HG03139 (cell line): ENCODE measurements around the gene PPP1R12B.
"Not testable (repeated sequence)": the region's sequence is repeated elsewhere in the genome, so short reads cannot be mapped to it uniquely, and the experiment has no call there.

ENCODE experiments used
- ATAC-seq: cut with Tn5 transposase; IDR thresholded peaks from one replicate; pipeline ENCODE4 v1.9.1; 2021; ENCODE audit not compliant: unreplicated experiment

The PPP1R12B gene

DNA sequence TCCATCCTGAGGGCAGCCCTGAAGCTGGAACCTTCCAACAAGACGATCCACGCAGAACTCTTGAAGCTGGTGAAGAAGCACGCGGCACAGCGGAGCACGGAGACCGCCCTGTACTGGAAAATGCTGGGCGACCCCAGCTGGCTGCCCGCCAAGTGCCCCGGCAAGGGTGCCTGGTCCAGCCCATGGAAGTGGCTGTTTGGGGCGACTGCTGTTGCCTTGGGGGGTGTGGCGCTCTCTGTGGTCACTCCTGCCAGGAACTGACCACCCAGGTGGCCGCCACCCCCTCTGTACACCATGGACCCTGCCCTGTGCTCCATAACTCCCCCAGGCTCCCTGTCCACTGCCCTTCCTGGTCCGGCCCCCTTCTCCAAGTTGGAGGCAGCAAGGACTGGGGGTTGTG is 90.8 kb downstream of the PPP1R12B start:
- ATAC-seq, result no peak

GRCh38 chr1:202448140-202448539 is 99.6 kb downstream of the PPP1R12B start:
- not testable (repeated sequence) for ATAC-seq

DNA sequence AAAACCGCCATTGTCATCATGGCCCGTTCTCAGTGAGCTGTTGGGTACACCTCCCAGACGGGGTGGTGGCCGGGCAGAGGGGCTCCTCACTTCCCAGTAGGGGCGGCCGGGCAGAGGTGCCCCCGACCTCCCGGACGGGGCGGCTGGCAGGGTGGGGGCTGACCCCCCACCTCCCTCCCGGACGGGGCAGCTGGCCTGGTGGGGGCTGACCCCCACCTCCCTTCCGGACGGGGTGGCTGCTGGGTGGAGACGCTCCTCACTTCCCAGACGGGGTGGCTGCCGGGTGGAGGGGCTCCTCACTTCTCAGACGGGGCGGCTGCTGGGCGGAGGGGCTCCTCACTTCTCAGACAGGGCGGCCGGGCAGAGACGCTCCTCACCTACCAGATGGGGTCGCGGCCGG is 103.1 kb downstream of the PPP1R12B start:
- not testable (repeated sequence) for ATAC-seq

DNA sequence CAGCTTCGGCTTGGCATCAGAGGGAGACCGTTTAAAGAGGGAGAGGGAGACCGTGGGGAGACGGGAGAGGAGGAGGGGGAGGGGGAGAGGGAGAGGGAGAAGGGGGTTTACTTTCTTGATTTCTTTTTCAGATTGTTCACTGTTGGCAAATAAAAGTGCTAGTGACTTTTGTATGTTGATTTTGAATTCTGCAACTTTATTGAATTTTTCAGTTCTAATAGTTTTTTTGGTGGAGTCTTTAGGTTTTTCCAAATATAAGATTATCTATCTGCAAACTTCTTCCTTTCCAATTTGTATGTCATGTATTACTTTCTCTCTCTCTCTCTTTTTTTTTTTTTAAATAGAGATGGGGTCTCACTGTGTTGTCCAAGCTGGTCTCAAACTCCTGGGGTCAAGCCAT is 104.0 kb downstream of the PPP1R12B start:
- ATAC-seq, result no peak

GRCh38 chr1:202456372-202457169 is 108.1 kb downstream of the PPP1R12B start:
- not testable (repeated sequence) for ATAC-seq

GRCh38 chr1:202458651-202459050 is 110.2 kb downstream of the PPP1R12B start:
- ATAC-seq, result not testable (repeated sequence)

GRCh38 chr1:202459470-202460142 is 111.1 kb downstream of the PPP1R12B start:
- ATAC-seq, result not testable (repeated sequence)

DNA sequence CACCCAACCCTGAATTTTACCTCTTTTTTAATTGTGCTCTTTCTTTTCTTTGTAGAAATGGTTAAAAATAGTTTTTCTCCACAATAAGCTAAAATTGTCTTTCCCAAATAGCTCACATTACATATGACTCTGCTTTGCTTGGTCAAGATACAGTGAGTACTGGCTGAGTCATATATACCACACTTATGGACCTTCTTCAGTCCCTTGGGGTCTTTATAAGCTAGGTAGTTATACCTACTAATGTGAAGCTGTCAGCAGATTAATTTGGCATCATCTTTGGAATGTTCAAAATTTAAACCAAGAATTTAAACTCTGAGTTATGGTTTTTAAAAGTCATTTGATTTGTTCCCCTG is 111.6 kb downstream of the PPP1R12B start:
- ATAC-seq, result not testable (repeated sequence)

- ATAC-seq, result no peak
These were observed 114.0 kb downstream of the PPP1R12B start for GRCh38 chr1:202462342-202463076.

DNA sequence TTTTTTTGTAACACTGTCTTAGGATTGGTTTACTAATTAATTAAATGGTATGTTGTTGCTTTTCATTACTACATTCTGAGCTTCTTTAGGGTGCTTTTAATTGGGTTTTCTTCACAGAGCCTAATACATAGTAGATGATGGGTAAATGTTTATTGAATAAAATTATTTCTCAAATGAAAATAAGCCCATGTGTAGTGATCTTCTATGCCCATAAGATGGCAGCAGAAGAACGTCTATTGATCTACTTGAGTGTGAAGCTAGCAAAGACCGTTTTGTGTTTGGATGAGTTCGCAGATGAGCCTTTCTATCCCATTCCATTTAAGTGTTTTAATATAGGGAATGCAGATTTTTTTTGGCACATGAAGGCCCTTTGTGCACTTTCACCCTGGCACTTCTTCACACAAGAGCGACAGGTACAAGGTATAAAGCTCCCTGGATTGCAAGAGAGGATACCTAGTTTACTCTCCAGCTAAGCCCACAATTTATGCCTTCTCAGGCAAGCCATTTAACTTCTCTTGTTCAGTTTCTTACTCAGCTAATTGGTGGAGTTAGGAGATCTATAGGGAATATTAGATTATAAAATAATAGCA is 115.7 kb downstream of the PPP1R12B start:
- not testable (repeated sequence) for ATAC-seq

- ATAC-seq, result not testable (repeated sequence)
These were observed 117.3 kb downstream of the PPP1R12B start for GRCh38 chr1:202465644-202466270.

- ATAC-seq, result not testable (repeated sequence)
These were observed 117.8 kb downstream of the PPP1R12B start for GRCh38 chr1:202466339-202466738.

DNA sequence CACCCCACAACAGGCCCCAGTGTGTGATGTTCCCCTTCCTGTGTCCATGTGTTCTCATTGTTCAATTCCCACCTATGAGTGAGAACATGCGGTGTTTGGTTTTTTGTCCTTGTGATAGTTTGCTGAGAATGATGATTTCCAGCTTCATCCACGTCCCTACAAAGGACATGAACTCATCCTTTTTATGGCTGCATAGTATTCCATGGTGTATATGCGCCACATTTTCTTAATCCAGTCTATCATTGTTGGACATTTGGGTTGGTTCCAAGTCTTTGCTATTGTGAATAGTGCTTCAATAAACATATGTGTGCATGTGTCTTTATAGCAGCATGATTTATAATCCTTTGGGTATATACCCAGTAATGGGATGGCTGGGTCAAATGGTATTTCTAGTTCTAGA is 118.9 kb downstream of the PPP1R12B start:
- ATAC-seq, result not testable (repeated sequence)

DNA sequence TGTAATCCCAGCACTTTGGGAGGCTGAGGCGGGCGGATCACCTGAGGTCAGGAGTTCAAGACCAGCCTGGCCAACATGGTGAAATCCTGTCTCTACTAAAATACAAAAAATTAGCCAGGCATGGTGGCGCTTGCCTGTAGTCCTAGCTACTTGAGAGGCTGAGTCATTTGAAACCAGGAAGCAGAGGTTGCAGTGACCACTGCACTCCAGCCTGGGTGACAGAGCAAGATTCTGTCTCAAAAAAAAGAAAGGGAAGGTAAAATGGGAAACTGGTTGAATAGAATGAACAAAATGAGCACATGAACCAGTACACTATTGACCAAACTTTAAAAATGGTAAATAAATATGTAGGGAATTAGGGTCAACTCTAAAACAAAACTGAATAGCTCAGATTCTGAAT is 120.2 kb downstream of the PPP1R12B start:
- not testable (repeated sequence) for ATAC-seq

DNA sequence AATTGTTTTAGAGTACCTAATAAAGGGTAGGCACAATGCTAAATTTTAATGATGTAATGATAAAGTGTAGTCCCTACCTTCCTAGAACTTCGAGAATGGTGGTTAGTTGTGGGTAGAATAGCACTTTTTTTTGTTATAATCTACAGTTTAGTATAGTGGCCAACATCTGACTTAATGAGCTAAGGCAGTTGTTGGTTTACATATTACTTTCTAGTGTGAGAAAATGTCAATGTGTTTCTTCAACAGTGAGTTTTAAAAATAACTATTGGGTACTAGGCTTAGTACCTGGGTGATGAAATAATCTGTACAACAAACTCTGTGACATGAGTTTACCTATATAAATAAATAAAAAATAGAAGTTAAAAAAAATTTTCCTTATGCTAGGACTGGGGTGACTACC is 120.6 kb downstream of the PPP1R12B start:
- ATAC-seq, result not testable (repeated sequence)

DNA sequence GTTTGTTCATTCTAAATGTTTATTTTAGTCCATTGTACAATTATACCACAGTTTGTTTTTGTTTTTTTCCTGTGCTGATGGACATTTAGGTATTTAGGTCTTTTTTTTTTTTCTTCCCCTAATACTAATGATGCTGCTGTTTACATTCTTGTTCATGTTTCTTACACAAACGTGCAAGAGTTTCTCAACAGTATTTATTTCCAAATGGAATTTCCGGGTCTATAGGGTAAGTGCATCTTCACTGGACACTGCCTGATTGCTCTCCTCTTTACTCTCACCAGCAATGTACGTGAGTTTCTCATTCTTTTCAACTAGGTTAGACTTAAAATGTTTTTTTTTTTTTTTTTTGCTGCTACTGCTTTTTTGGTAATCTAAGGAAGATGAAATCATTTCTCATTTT is 122.7 kb downstream of the PPP1R12B start:
- no peak for ATAC-seq

DNA sequence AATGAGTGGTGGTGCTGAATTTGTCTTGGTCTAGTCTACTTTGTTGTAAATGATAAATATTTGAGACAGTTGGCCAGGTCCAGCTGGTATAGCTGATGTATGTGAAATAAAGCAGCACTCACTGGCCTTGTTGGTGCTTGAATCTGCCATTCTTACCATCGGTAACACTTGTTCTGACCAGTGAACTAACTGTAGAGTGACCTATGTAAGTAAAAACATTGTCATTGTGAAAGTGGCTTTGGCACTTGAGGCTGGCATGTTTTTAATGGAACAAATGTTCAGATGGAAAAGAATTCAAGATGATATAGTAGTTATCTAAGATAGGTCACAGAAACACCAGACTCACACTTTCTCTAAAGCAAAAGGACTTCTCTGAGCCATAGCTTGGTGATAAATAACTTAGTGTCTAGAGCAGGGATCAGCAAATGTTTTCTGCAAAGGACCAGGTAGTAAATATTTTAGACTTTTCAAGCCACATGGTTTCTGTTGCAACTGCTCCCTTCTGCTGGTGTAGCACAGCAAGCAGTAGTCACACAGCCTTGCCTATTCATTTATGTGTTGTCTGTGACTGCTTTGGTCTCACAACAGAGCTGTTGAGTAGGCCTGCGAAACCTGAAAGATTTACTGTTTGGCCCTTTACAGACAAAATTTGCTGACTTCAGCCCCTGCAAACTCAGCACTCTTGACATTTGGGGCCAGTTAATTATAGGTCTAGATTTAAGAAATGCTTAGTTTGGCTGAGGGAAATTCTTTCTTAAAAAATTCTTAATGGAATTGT is 124.0 kb downstream of the PPP1R12B start:
- not testable (repeated sequence) for ATAC-seq

GRCh38 chr1:202473266-202474045 is 125.0 kb downstream of the PPP1R12B start:
- not testable (repeated sequence) for ATAC-seq

DNA sequence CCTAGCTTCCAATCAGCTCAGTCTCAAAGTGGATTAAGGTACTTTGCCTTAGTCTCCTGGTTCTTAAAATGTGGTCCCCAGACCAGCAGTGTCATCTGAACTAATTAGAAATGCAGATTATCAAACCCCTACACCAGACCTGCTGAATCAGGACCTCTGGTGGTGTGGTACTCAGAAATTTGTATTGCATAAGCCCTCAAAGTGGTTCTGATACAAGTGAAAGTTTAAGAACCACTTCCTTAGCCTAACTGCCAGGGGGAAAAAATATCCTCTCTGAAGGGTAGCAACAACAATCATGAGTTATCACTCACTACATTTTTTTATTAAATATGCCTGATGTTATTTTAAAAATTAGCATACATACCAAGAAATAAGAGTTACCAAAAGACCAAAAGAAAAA is 131.2 kb downstream of the PPP1R12B start:
- ATAC-seq, result not testable (repeated sequence)
